ENCODE measurements around the gene FBXW9.

DNA sequence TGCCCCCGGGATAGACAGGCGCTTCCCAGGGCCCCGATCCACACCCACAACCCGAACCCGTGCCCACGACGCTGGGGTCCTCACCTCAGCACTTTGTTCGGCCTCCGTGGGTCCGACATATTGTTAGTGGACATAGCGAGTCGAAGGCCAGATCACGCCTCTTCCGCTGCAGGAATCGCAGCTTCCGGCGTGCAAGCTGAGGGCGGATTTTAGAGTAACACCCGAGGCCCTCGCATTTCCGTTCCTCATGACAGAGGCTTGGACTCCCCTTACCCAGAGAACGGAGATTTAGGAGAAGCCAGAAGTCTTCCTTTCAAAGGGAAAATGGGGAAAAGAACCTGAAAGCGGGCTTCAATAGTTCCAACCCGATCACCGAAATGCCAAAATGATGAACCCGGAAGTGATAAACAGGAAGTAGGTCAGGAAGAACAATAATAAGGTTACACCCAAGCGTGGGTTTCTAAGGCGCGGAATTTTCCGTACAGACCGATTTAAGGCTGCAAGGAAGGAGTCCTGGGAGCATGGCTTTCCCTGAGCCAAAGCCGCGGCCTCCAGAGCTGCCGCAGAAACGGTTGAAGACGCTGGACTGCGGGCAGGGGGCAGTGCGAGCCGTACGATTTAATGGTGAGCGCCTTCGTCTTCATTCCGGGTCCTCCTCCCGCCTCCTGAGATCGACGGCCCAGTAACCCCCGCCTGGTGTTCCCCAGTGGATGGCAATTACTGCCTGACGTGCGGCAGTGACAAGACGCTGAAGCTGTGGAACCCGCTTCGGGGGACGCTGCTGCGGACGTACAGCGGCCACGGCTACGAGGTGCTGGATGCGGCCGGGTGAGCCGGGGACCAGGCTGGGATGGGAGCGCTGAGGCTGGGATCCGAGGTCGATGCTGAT is 26.9 kb downstream of the FBXW9 start:
- TF ChIP-seq POLR2A (IDR thresholded peaks at IDR 0.05; ENCODE audit: borderline replicate concordance, extremely low read depth, insufficient read depth, insufficient read length) (peak; percentile 51), JUND (IDR thresholded peaks at IDR 0.05) (no peak), RAD21 (IDR thresholded peaks at IDR 0.05; ENCODE audit: low read depth) (no peak), YY1 (IDR thresholded peaks at IDR 0.05; ENCODE audit: extremely low read depth, insufficient replicate concordance, low read depth, low read length) (peak; percentile 82), EZH2phosphoT487 (IDR thresholded peaks at IDR 0.05; ENCODE audit: borderline replicate concordance) (no peak), EZH2 (IDR thresholded peaks at IDR 0.05) (no peak), SIN3A (IDR thresholded peaks at IDR 0.05; ENCODE audit: low read depth) (peak; percentile 64), ELF1 (IDR thresholded peaks at IDR 0.05; ENCODE audit: borderline replicate concordance, low read depth) (peak; percentile 95; the same call in 1 of the 2 replicates), CBX3 (IDR thresholded peaks at IDR 0.05; ENCODE audit: low read depth) (peak; percentile 22; the same call in 1 of the 2 replicates), CEBPB (IDR thresholded peaks at IDR 0.05; ENCODE audit: low read depth) (no peak), SP1 (IDR thresholded peaks at IDR 0.05; ENCODE audit: low read depth) (peak; percentile 55; the same call in 1 of the 2 replicates)
- TF ChIP-seq, protein P1, sequence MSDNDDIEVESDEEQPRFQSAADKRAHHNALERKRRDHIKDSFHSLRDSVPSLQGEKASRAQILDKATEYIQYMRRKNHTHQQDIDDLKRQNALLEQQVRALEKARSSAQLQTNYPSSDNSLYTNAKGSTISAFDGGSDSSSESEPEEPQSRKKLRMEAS (IDR thresholded peaks at IDR 0.05): peak; percentile 78
- TF ChIP-seq, protein P2, sequence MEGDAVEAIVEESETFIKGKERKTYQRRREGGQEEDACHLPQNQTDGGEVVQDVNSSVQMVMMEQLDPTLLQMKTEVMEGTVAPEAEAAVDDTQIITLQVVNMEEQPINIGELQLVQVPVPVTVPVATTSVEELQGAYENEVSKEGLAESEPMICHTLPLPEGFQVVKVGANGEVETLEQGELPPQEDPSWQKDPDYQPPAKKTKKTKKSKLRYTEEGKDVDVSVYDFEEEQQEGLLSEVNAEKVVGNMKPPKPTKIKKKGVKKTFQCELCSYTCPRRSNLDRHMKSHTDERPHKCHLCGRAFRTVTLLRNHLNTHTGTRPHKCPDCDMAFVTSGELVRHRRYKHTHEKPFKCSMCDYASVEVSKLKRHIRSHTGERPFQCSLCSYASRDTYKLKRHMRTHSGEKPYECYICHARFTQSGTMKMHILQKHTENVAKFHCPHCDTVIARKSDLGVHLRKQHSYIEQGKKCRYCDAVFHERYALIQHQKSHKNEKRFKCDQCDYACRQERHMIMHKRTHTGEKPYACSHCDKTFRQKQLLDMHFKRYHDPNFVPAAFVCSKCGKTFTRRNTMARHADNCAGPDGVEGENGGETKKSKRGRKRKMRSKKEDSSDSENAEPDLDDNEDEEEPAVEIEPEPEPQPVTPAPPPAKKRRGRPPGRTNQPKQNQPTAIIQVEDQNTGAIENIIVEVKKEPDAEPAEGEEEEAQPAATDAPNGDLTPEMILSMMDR (IDR thresholded peaks at IDR 0.05 in 2 of 3, conservative IDR thresholded peaks at IDR 0.05 in 1 of 3; ENCODE audit: borderline replicate concordance in 1 of 3, insufficient read depth in 1 of 3, low read depth in 2 of 3, low read length in 2 of 3): no peak
- TF ChIP-seq, protein P3, sequence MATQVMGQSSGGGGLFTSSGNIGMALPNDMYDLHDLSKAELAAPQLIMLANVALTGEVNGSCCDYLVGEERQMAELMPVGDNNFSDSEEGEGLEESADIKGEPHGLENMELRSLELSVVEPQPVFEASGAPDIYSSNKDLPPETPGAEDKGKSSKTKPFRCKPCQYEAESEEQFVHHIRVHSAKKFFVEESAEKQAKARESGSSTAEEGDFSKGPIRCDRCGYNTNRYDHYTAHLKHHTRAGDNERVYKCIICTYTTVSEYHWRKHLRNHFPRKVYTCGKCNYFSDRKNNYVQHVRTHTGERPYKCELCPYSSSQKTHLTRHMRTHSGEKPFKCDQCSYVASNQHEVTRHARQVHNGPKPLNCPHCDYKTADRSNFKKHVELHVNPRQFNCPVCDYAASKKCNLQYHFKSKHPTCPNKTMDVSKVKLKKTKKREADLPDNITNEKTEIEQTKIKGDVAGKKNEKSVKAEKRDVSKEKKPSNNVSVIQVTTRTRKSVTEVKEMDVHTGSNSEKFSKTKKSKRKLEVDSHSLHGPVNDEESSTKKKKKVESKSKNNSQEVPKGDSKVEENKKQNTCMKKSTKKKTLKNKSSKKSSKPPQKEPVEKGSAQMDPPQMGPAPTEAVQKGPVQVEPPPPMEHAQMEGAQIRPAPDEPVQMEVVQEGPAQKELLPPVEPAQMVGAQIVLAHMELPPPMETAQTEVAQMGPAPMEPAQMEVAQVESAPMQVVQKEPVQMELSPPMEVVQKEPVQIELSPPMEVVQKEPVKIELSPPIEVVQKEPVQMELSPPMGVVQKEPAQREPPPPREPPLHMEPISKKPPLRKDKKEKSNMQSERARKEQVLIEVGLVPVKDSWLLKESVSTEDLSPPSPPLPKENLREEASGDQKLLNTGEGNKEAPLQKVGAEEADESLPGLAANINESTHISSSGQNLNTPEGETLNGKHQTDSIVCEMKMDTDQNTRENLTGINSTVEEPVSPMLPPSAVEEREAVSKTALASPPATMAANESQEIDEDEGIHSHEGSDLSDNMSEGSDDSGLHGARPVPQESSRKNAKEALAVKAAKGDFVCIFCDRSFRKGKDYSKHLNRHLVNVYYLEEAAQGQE (IDR thresholded peaks at IDR 0.05; ENCODE audit: low read depth): no peak
